HG02642 (cell line): ENCODE data around the gene NEURL3.
"Not testable (repeated sequence)": the region's sequence is repeated elsewhere in the genome, so short reads cannot be mapped to it uniquely, and the experiment has no call there.

Experiments
- ATAC-seq: cut with Tn5 transposase; IDR thresholded peaks from one replicate; pipeline ENCODE4 v1.9.1; 2021; ENCODE audit warnings: mild to moderate bottlenecking; ENCODE audit not compliant: unreplicated experiment, poor library complexity

NEURL3 gene, protein sequence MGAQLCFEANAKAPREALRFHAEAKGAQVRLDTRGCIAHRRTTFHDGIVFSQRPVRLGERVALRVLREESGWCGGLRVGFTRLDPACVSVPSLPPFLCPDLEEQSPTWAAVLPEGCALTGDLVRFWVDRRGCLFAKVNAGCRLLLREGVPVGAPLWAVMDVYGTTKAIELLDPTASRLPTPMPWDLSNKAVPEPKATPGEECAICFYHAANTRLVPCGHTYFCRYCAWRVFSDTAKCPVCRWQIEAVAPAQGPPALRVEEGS

GRCh38 chr2:96505231-96505889 lies at the start of gene NEURL3:
NEURL3 (minus strand) TSS chr2:96505357; CDS start chr2:96505286, 71 bp downstream.
- no peak for ATAC-seq

DNA sequence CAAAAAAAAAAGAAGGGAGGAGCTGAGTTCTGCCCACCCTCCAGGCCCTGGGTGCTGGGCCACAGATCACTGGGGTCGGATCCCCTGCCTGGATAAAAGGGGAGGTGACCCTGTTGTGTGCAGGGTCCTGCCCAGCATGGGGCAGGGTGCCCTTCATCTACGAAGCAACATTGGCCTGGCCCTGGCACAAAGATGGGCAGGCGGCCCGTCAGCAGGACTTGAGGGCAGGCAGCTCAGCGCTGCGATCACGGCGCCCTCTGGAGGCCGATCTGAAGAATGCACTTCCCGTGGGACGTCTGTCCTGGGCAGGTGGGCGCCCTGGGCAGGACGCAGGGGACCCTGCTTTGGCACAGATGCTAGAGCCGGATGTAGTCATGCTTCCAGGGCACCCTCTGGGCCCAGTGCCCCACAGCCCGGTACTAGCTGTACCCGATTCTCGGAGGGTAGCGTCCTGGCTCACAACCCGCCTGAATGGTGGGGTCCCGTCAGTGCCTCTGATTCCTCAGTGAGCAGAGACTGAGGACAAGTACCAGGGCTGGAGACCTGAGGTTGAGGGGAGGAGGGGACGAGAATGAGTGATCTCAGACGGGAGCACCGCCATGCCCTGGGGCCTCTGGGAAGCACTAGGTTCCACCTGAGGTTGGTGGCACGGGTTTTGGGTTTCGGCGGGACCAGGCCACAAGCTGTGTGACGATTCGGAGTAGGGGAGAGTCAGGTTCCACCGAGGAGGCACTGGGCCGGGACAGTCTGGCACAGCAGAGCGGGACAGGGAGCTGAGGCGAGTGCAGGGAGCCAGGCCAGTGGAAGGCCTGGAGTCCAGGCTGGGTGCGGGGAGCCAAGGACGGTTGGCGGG lies 49.4 kb upstream of the NEURL3 start:
- ATAC-seq, result peak; percentile 65

DNA sequence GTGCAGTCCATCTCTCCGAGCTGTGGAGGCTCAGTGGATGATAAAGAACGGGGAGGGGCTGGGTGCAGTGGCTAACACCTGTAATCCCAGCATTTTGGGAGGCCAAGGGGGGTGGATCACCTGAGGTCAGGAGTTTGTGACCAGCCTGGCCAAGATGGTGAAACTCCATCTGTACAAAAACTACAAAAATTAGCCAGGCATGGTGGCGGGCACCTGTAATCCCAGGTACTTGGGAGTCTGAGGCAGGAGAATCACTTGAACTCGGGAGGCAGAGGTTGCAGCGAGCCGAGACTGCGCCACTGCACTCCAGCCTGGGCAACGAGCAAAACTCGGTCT lies 48.8 kb upstream of the NEURL3 start:
- not testable (repeated sequence) for ATAC-seq

- no peak for ATAC-seq
These were observed 48.2 kb upstream of the NEURL3 start for GRCh38 chr2:96553176-96553956.

DNA sequence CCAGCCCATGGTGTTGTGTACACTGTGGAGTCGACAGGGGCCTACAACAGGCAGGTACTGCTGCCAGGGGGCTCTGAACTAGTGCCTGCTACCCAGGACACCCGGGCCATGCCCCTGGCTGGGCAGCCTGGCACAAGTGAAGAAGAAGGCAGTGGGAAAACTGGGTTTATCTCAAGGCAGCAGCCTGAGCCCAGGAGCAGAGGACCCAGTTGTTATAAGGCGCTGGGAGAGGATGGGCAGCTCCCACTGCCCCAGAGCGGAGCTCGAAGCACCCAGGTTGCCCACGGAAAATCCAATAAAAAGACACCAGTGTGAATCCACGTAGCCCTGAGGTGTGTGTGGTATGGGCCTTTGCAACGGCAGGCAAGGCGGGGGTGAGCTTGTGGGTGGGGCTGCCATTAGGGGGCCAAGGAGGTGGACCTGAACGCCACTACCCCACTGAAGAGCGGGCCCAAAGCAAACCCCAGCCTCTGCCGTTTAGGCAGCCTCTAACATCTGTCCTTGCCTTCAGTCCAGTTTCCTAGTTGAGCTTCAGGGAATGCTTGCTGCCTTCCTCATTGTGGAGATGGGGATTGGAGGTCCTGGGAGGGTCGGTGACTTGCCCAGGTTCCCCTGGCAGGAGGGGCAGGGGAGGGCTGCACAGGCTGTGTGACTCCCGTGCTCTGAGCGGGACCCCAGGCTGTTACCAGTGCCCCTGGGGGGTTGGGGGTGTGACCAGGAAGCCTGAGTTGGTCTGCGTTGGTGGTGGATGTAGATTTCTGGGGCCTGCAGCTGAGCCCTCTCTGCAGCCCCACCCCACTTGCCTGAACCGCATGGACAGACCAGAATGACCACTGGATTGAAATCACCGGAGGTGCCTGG lies 47.4 kb upstream of the NEURL3 start:
- ATAC-seq, result no peak

DNA sequence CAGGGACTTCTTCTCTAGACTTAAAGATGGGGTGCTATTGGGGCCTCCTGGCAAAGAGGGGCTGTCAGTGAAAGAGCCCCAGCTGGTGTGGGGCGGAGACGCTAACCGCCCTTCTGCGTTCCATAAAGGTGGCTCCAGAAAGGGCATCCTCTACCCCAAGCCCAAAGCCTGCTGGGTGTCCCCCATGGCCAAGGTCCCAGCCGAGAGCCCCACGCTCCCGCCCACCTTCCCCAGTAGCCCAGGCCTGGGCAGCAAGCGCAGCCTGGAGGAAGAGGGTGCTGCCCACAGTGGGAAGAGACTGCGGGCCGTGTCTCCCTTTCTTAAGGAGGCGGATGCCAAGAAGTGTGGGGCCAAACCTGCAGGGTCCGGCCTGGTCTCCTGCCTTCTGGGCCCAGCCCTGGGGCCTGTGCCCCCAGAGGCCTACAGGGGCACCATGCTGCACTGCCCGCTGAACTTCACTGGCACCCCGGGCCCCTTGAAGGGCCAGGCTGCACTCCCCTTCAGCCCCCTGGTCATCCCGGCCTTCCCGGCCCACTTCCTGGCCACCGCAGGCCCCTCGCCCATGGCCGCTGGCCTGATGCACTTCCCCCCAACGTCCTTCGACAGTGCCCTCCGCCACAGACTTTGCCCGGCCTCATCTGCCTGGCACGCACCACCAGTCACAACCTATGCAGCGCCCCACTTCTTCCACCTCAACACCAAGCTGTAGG lies 46.6 kb upstream of the NEURL3 start:
- no peak for ATAC-seq

- no peak for ATAC-seq
These were observed 45.8 kb upstream of the NEURL3 start for GRCh38 chr2:96550787-96551604.

DNA sequence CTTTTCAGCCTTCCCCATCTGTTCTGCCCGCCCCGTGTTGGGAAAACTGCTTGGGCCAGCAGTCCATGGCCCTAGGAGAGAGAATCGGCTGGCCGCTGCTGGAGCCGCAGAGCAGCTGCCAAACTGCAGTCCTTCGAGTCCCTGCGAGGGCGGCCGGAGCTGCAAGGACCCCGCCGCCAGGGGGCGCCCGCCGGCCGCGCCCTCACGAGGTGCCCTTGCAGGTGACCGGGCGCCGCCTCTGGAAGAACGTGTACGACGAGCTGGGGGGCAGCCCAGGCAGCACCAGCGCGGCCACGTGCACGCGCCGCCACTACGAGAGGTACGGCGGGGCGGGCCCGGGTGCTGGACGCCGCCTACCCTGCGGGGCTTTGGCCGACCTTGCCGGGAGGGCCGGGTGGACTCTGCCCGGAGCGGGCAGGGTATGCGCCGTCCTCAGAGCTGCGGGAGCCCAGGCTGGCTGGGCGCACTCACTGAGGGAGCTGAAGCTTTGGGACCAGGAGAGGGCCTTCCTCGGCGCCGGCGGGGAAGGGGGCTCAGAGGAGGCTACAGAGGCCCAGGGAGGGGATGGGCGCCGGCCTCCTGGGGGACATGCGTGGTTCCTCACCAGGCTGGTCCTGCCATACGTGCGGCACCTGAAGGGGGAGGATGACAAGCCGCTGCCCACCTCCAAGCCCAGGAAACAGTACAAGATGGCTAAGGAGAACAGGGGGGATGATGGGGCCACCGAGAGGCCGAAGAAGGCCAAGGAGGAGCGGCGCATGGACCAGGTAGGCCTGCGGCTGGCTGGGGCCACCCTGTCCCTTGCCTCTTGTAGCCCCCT lies 45.0 kb upstream of the NEURL3 start:
- ATAC-seq, result no peak

GRCh38 chr2:96549466-96549785 lies 44.3 kb upstream of the NEURL3 start:
- ATAC-seq, result no peak

DNA sequence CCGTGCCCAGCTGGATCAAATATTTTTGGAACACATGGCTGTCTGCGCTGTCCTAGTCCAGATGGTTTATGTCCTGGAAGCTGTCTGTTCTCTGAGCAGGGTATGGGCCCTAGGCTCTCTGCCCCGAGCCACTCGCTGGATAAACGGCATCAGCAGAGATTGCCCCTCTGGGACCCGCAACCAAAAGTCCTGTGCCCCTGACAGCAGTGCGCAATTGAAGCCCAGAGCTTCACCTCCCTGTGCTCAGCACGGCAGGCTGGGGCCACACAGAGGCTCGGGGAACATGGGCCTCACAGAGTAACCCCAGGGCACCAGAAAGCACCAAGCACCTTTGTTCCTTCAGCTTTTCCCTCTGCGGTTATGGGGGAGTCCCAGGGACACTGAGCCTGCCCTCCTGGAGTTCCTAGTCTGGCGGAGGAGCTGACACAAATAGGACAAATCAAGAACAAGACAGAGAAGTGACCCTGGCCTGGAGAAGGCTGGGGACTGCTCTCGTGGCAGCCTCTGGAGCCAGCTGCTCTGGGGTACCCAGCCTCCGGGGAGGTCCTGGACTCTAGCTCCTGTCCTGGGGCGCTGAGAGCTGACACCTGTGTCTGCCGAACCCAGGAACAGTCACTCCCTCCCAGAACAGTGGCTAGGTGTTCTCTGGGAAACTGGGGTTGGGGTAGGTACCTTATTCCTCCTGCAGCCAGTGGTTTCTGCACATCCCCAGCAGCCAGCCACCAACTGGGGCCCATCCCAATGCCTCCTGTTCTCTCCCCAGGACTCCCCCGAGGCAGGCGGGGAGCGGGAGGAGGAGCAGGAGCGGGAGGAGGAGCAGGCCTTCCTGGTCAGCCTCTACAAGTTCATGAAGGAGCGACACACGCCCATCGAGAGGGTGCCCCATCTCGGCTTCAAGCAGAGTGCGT lies 43.7 kb upstream of the NEURL3 start:
- no peak for ATAC-seq

DNA sequence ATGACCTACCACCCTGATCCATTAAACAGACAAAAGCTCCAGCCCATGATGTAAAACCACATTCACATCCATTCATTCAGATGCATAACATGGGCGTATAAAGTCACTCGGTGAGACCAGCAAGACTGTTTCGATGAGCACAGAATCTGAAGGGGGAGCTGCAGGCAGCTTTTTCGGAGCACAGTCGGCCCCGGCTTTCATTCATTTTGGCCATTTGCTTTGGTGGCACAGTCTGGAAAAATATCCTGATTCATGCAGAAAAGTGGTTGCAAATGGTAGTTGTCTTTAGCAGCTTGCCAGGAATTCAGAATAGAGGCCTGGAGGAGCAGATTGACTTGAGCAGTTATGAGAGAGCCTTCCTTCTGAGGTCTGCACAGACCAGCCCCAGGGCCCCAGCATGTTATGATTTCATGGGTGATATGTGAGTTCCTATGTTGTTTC lies 42.6 kb upstream of the NEURL3 start:
- no peak for ATAC-seq

- no peak for ATAC-seq
These were observed 42.1 kb upstream of the NEURL3 start for GRCh38 chr2:96547203-96547641.

DNA sequence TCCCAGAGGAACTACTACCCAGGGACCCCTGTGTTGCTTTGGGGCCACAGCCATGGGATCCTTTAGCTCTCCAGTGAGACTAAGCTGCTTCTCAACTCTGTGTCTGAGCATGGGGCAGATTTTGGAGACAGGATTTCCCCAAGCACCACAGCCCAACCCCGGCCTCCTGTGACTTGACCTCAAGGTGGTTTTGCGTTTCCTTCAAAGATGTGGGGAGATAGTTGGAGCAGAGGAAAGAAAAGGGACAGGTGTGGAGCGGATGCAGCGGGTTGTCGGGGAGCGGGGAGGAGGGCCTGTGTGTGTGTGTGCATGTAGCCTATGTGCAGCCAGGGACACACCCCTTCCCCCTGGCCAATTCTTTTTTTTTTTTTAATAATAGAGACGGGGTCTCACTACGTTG lies 41.6 kb upstream of the NEURL3 start:
- no peak for ATAC-seq

DNA sequence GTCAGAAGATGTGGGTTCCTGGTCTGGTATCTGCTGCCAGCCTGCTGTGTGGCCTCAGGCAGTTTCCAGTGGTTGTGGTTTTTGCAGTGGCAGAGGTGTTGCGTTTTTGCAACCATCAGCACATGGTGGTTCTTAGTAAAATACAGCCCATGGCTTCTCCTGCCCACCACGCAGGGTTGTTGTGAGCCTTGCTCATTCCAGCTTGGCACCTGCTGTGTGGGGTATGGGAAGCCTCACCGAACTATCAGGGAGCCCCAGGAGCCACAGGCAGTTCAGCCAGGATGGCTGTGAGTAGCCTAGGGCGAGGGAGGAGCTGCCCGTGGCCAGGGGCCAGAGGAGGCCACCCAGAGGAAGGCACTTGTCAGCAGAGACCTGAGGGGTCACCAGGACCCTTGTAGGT lies 41.2 kb upstream of the NEURL3 start:
- ATAC-seq, result no peak

DNA sequence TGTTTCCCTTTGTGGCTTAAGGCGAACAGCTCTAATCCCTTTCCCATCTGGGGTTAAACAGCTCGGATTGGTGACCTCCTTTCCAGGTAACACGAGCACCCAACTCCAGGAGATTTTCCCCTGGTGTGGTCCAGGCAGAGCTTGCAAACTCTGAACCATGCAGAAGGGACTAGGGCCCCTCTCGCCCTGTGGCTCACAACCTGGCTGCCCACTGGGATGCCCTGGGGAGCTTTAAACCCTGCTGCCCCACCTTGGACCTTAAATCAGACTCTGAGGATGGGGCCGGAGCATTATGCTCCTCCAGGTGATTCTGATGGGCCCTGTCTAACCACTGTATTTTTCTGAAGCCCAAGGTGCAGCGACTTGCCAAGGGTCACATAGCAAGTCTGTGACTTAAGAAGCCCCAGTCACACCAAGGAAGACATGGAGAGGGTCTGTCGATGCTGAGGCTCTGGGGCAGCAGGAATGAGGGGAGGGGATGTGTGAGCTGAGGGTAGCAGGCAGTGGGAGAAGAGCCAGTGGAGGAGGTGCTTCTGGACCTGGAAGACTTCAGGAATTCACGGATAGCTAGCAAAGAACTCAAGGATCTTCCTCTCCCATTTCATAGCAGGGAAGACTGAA lies 37.3 kb upstream of the NEURL3 start:
- no peak for ATAC-seq
